Ishikawa (cell line): ENCODE data around the gene TMEM221.

Experiments used
- EGR1 ChIP-seq: IDR thresholded peaks from 2 replicates; pipeline ENCODE4 v1.6.1; 2012
- EP300 ChIP-seq: IDR thresholded peaks from 2 replicates; pipeline ENCODE4 v1.6.1; 2012; ENCODE audit warnings: borderline replicate concordance
- NFIC ChIP-seq: IDR thresholded peaks from 2 replicates; pipeline ENCODE4 v1.6.1; 2012
- RAD21 ChIP-seq: IDR thresholded peaks from 2 replicates; pipeline ENCODE4 v1.6.1; 2012; ENCODE audit warnings: low read depth
- TCF12 ChIP-seq: IDR thresholded peaks from 2 replicates; pipeline ENCODE4 v1.6.1; 2012; ENCODE audit warnings: low read depth
- YY1 ChIP-seq: IDR thresholded peaks from 2 replicates; pipeline ENCODE4 v1.6.1; 2012; ENCODE audit warnings: low read depth
- TF ChIP-seq, protein P1 (sequence below): IDR thresholded peaks from 2 replicates; pipeline ENCODE4 v1.6.1; 2012
- TF ChIP-seq, protein P2 (sequence below): IDR thresholded peaks from 2 replicates; pipeline ENCODE4 v1.6.1; 2012; ENCODE audit warnings: low read depth, mild to moderate bottlenecking

DNA sequence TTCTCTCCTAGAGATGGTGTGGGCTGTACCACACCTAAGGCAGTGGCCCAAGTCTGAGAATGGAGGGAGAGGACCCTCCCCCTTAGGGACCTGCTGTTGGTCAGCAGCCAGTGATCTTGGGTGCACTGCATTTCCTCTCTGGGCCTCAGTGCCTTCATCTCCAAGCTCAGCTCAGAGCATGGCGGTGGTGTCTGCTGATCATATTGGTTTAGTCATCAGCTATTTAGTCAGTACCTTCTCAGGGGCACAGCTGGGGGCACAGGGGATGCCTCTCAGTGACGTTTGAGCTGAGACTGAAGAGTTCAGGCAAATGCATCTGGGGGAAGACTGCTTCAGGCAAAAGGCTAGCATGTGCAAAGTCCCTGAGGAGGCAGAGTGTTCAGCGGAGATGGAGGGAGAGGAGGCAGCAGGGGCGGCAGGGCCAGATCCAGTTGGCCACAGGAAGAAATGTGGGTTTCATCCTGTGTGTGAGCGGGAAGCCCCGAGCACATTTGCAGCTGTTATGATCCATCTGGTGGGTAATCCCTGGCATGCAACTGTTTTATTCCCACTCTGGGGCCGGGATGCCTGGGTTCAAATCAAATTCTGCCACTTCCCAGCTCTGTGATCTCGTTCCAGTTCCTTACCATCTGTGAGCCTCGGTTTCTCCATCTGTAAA, 47.3 kb upstream of the TMEM221 start:
- TF ChIP-seq NFIC = no peak
- TF ChIP-seq EP300 = no peak
- no peak for TF ChIP-seq YY1
- TF ChIP-seq, protein P1, sequence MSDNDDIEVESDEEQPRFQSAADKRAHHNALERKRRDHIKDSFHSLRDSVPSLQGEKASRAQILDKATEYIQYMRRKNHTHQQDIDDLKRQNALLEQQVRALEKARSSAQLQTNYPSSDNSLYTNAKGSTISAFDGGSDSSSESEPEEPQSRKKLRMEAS = no peak
- TF ChIP-seq TCF12 = no peak
- TF ChIP-seq EGR1 = no peak
- no peak for TF ChIP-seq RAD21
- TF ChIP-seq, protein P2, sequence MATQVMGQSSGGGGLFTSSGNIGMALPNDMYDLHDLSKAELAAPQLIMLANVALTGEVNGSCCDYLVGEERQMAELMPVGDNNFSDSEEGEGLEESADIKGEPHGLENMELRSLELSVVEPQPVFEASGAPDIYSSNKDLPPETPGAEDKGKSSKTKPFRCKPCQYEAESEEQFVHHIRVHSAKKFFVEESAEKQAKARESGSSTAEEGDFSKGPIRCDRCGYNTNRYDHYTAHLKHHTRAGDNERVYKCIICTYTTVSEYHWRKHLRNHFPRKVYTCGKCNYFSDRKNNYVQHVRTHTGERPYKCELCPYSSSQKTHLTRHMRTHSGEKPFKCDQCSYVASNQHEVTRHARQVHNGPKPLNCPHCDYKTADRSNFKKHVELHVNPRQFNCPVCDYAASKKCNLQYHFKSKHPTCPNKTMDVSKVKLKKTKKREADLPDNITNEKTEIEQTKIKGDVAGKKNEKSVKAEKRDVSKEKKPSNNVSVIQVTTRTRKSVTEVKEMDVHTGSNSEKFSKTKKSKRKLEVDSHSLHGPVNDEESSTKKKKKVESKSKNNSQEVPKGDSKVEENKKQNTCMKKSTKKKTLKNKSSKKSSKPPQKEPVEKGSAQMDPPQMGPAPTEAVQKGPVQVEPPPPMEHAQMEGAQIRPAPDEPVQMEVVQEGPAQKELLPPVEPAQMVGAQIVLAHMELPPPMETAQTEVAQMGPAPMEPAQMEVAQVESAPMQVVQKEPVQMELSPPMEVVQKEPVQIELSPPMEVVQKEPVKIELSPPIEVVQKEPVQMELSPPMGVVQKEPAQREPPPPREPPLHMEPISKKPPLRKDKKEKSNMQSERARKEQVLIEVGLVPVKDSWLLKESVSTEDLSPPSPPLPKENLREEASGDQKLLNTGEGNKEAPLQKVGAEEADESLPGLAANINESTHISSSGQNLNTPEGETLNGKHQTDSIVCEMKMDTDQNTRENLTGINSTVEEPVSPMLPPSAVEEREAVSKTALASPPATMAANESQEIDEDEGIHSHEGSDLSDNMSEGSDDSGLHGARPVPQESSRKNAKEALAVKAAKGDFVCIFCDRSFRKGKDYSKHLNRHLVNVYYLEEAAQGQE = no peak
